ENCODE data around the gene NDUFB10.

The NDUFB10 gene

GRCh38 chr16:2001456-2002355 lies 42.4 kb downstream of the NDUFB10 start:
- DNase-seq (ENCODE audit: low read depth in 3 of 3), result no peak

GRCh38 chr16:2002406-2003230 lies 43.3 kb downstream of the NDUFB10 start:
- no peak for DNase-seq (ENCODE audit: low read depth in 3 of 3)

GRCh38 chr16:2003231-2003826 lies 44.0 kb downstream of the NDUFB10 start:
- no peak for DNase-seq (ENCODE audit: low read depth in 3 of 3)

- DNase-seq (ENCODE audit: low read depth in 3 of 3), result peak; percentile 68 to 80 (median 76)
Measured at GRCh38 chr16:2003827-2004641, 44.7 kb downstream of the NDUFB10 start.

GRCh38 chr16:2004795-2005517 lies 45.6 kb downstream of the NDUFB10 start:
- DNase-seq (ENCODE audit: low read depth in 3 of 3), result no peak

GRCh38 chr16:2005646-2006045 lies 46.3 kb downstream of the NDUFB10 start:
- no peak for DNase-seq (ENCODE audit: low read depth in 3 of 3)

GRCh38 chr16:2006317-2006716 lies 47.0 kb downstream of the NDUFB10 start:
- no peak for DNase-seq (ENCODE audit: low read depth in 3 of 3)

GRCh38 chr16:2007081-2007836 lies 47.9 kb downstream of the NDUFB10 start:
- no peak for DNase-seq (ENCODE audit: low read depth in 3 of 3)

- no peak for DNase-seq (ENCODE audit: low read depth in 3 of 3)
Measured at GRCh38 chr16:2008009-2008526, 48.7 kb downstream of the NDUFB10 start.

GRCh38 chr16:2008631-2009163 lies 49.4 kb downstream of the NDUFB10 start:
- no peak for DNase-seq (ENCODE audit: low read depth in 3 of 3)

- no peak for DNase-seq (ENCODE audit: low read depth in 3 of 3)
Measured at GRCh38 chr16:2009164-2009711, 49.9 kb downstream of the NDUFB10 start.

- DNase-seq (ENCODE audit: low read depth in 3 of 3), result peak; percentile 58 to 62 (median 61)
Measured at GRCh38 chr16:2009791-2010510, 50.6 kb downstream of the NDUFB10 start, which contains the start of gene ZNF598. Gene ZNF598 (minus strand): TSS chr16:2009821.
